GM20000 (cell line): ENCODE measurements around the gene KCNQ1.
A peak's percentile ranks its signal among the peaks of the same experiment; 100 is the strongest.

ENCODE experiments used
- DNase-seq: peaks from one replicate; pipeline ENCODE4 v3.0.0; 2012; ENCODE audit warnings: low spot score
- TF ChIP-seq, protein P1 (sequence below): IDR thresholded peaks from 2 replicates; pipeline ENCODE4 v1.5.1; 2012; ENCODE audit warnings: mild to moderate bottlenecking, control low read depth; ENCODE audit errors: extremely low read depth, missing control alignments

Gene KCNQ1

DNA sequence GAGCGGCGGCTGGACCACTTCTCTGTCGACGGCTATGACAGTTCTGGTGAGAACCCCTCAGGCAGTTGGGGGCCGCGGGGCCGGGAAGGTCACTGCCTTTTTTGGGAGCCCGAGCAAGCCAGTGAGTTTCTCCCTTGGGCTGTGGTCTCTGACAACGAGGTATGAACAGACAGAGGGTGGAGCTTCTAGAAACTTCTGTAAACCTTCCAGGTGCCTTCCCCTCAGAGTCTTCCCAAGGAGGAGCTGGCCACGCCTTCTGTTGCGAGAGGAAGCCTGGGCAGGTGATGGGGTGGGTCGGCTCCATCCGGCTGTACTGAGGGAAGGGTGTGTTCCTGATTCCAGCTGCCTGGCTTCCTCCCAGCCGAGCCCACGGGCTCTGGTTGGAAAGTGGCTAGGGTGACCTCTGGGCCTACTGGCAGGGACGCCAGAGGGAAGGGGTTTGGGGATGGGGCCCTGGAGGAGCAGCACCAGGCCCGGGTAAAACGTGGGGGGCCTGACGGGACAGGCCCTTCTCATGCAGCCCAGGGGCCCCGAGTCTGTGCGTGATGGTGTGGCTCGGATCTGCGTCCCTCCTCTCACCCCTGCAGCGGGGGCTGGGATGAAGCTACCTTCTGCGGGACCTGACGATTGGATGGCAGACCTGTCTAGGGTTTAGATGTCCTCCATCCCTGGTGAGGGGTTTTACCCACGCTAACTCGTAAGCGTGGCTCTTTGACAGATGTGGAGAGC, 144.2 kb downstream of the KCNQ1 start:
- TF ChIP-seq, protein P1, sequence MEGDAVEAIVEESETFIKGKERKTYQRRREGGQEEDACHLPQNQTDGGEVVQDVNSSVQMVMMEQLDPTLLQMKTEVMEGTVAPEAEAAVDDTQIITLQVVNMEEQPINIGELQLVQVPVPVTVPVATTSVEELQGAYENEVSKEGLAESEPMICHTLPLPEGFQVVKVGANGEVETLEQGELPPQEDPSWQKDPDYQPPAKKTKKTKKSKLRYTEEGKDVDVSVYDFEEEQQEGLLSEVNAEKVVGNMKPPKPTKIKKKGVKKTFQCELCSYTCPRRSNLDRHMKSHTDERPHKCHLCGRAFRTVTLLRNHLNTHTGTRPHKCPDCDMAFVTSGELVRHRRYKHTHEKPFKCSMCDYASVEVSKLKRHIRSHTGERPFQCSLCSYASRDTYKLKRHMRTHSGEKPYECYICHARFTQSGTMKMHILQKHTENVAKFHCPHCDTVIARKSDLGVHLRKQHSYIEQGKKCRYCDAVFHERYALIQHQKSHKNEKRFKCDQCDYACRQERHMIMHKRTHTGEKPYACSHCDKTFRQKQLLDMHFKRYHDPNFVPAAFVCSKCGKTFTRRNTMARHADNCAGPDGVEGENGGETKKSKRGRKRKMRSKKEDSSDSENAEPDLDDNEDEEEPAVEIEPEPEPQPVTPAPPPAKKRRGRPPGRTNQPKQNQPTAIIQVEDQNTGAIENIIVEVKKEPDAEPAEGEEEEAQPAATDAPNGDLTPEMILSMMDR = no peak
- no peak for DNase-seq

DNA sequence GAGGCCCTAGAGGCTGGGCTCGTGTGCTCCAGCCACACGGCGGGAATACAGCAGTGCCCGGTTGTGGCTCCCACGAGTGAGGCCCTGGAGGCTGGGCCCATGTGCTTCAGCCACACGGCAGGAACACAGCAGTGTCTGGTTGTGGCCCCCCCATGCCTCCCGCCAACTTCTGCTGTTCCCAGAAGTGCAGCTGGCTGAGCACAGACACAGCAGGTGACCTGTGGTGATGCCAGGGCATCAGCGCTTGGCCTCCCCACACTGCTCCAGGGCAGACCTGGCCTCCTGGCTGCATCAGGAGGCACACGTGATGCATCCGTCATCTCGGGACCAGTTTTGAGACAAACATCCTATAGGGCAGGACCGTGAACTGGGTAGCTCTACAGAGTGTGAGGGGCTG, 144.7 kb downstream of the KCNQ1 start:
- DNase-seq = peak; percentile 8
- TF ChIP-seq, protein P1 = no peak

DNA sequence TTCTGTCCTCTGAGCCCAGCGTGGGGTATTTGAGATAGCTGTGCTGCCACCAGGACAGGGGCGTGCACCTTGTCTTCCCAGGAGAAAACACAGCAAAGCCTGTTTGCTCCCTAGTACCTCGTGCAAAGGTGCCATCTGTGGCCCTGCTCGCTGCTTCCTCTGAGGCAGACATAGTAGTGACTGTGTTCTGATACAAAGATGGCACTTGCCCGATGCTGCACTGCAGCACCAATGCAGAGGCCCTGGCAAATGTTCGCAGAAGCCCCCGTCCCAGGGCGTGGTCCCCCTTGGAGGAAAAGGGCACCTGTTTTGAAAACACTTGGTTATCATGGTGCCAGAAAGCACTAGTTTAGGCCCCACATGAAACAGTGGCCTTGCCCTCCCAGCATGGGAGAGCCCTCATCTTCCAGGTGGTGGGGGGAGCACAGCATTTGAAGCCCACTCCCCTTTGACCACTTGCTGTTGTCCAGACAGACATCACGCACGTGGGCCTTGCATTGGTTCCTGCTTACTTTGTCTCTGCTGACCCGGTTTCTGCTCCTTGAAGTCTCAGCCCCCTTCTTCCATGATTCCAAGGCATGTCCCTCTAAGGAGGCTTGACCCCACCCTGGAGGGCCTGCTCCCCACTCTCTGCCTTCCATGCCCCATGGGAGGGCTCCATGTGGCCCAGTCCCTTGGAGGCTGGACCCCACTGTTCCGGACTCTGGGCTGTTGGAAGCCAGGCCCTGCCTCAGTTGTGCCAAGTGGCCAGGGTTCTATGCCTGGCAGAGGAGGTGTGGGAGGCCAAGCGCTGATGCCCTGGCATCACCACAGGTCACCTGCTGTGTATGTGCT, 145.5 kb downstream of the KCNQ1 start:
- TF ChIP-seq, protein P1 = no peak
- peak; percentile 18 for DNase-seq

DNA sequence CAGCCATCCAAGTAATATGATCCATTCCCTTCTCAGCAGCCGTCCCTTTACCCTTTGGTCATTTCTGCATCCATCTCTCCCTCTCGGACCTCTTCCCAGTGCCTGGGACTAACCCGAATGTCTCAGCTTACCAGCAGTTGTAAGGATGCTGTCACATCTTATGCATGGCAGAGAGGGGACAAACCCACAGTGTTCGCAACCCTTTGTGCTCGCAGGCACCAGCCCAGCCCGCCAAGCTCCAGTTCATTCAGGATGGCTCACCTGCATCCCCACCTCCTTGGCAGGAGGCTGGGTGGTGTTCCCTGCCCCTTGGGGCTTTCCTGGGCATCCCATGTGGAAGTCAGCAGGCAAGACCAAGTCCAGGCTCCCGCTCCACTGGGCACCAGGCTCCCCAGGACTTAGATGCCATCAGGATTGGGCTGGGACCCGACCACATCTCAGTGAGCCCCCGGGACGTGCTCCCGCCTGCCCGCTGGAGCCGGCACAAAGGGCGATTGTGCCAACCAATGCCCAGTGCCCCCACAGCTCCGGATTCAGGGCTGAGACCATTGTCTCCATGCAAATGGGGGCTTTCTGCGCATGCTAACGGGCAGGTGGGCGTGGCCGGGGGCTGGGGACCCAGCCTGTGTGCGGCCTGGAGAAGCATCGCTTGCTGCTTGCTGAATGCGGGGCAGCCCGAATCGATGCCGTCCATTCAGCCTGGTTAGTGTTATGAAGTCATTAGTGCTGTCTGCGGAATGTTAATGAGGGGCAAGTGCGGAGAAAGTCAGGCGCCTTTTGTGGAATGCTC, 146.4 kb downstream of the KCNQ1 start:
- TF ChIP-seq, protein P1 = no peak
- DNase-seq = peak; percentile 6

DNA sequence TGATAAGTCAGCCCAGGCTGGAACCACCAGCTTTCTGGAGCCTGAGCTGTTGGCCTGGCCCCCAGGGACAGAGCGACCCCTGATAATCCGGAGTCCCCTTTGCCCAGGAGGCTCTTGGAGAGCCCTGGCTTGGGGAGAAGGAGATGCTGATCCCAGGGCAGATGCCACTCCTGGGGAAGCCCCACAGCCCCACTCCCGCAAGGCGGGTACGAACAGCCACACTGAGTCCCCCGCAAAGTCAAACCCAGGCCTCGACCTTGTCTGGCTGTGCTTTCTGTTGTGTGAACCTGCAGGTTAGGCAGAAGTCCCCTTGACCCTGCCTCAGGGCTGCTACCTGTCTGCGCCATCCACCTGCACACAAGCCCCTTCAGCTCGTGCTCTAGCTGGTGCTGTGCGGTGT, 147.0 kb downstream of the KCNQ1 start:
- TF ChIP-seq, protein P1 = no peak
- peak; percentile 5 for DNase-seq

DNA sequence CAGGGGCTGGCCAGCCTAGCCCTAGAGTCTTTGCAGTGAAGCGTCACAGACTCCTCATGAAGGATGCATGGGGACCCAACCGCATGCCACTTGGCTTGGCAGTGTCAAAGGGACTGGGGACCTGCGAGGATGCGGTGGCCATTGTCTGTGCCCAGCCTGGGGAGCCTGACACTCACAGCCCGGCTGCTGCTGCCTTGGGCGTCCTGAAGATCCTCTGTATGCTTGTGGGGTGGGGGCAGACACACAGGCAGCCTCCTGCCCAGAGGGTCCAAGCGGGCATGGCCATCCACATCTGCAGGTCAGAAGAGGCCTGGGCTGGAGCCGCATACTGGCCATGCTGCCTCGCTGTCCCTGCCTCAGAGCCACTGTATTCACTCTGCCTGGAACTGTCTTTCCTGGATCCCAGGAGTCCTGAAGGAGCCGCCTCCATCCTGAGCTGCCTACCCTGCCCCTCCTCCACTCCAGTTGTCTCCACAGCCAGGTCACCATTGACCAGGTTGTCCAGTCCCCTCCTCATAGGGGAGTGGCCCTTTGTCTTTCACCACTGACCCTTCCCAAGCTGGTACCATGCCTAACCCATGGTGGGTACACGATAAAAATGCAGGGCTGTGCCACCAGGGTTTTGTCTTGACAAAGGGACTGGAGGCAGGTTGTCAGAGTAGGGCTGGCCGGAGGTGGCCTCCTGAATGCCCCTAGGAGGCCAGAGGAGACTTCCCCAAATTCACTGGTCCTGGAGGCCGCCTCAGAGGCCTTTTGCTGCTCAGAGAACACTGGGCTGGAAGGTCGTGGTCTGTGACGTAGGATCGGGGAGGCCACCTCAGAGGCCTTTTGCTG, 148.0 kb downstream of the KCNQ1 start:
- TF ChIP-seq, protein P1 = no peak
- DNase-seq = peak; percentile 5
